OCI-LY7 (cell line): Measurements from ENCODE around the gene WFS1.

Experiments used
- EZH2phosphoT487 ChIP-seq: fragments of 200-600 bp; sonication (generic); IDR thresholded peaks from 2 replicates; pipeline ENCODE4 v1.6.1; 2018; ENCODE audit warnings: low read depth, borderline replicate concordance, mild to moderate bottlenecking, mixed run types, antibody characterized with exemption, low read length, moderate library complexity, mixed read lengths
- TF ChIP-seq, protein P1 (sequence below): fragments of 200-600 bp; sonication (generic); conservative IDR thresholded peaks from 2 replicates; pipeline ENCODE4 v1.5.1; 2014; ENCODE audit warnings: mild to moderate bottlenecking, antibody characterized with exemption, low read length, moderate library complexity, mixed read lengths

DNA sequence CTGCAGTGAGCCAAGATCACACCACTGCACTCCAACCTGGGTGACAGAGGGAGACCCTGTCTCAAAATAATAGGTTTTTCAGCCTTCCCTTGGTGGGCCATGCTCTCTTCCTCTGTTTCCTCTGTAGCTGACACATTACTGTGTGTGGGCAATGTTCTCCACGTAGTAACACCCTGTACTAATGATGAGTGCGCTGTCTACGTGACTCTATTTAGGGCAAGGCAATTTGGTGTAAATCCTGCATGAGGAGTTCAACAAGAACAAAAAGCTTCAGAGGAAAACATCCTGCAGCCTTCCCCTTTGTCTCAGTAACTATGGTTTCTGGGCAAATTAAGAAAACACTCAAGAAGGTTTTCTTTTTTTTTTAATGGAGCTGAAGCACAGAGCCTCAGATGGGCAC is 44.9 kb upstream of the WFS1 start:
- TF ChIP-seq, protein P1, sequence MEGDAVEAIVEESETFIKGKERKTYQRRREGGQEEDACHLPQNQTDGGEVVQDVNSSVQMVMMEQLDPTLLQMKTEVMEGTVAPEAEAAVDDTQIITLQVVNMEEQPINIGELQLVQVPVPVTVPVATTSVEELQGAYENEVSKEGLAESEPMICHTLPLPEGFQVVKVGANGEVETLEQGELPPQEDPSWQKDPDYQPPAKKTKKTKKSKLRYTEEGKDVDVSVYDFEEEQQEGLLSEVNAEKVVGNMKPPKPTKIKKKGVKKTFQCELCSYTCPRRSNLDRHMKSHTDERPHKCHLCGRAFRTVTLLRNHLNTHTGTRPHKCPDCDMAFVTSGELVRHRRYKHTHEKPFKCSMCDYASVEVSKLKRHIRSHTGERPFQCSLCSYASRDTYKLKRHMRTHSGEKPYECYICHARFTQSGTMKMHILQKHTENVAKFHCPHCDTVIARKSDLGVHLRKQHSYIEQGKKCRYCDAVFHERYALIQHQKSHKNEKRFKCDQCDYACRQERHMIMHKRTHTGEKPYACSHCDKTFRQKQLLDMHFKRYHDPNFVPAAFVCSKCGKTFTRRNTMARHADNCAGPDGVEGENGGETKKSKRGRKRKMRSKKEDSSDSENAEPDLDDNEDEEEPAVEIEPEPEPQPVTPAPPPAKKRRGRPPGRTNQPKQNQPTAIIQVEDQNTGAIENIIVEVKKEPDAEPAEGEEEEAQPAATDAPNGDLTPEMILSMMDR = no peak
- no peak for TF ChIP-seq EZH2phosphoT487
